Esophagus muscularis mucosa (tissue), 4 donors: ENCODE results near the gene PAF1. TPM values are rescaled to one million over a fixed set of nuclear protein-coding genes. Genes with fewer than 3 reads are reported as not detected.

Experiments used
- DNase-seq: peaks from one replicate; pipeline ENCODE4 v3.0.0-alpha.2; 2017; ENCODE audit errors: extremely low spot score
- H3K27ac ChIP-seq, 4 donors: fragments of 200-600 bp; sonication (generic); replicated peaks in 1 of 4; 1 replicate in 3 of 4; 2 replicates in 1 of 4; pipeline ENCODE4 v1.5.1; 2016 to 2019; ENCODE audit warnings: mild to moderate bottlenecking in 1 of 4
- H3K27me3 ChIP-seq, 4 donors: fragments of 200-600 bp; sonication (generic); one replicate each; pipeline versions ENCODE4 v1.5.1 to v1.6.0; 2016 to 2019
- H3K36me3 ChIP-seq, 4 donors: fragments of 200-600 bp; sonication (generic); one replicate each; pipeline ENCODE4 v1.5.1; 2016 to 2019
- H3K4me1 ChIP-seq, 4 donors: fragments of 200-600 bp; sonication (generic); one replicate each; pipeline ENCODE4 v1.5.1; 2016 to 2019
- H3K4me3 ChIP-seq, 4 donors: fragments of 200-600 bp; sonication (generic); 1 replicate in 2 of 4; 2 replicates in 2 of 4; pipeline ENCODE4 v1.5.1; 2016 to 2019; ENCODE audit warnings: mild to moderate bottlenecking in 4 of 4, moderate library complexity in 1 of 4
- H3K9me3 ChIP-seq, 4 donors: fragments of 200-600 bp; sonication (generic); 1 replicate in 3 of 4; 2 replicates in 1 of 4; pipeline ENCODE4 v1.5.1; 2016 to 2019
- EP300 ChIP-seq: sonication (generic); formaldehyde crosslinking; IDR thresholded peaks from one replicate; pipeline ENCODE4 v1.6.1; 2017; ENCODE audit warnings: antibody characterized with exemption
- POLR2A ChIP-seq: fragments of 450-650 bp; IDR thresholded peaks from one replicate; pipeline ENCODE4 v1.6.1; 2017; ENCODE audit warnings: antibody characterized with exemption, moderate library complexity, mild to moderate bottlenecking, low read depth
- POLR2AphosphoS5 ChIP-seq, 2 donors: sonication (generic); formaldehyde crosslinking; IDR thresholded peaks; one replicate each; pipeline ENCODE4 v1.6.1; 2017; ENCODE audit warnings: antibody characterized with exemption in 2 of 2
- WGBS: methylation state at CpG from one replicate; pipeline ENCODE4 v1.1.5; 2018; 5-methylcytosine and 5-hydroxymethylcytosine counted together
- intact Hi-C: fragments of 100-400 bp; cut with DNase I; formaldehyde crosslinking; loops from one replicate; pipeline ENCODE4 v1.15.1; 2023
- total RNA-seq, 4 donors: library from RNA; depleted of rRNA; stranded (reverse); fragments of >200 nt; gene quantifications; one replicate each; pipeline versions ENCODE4 v1.1.0 to v1.2.1, GENCODE V29; 2016
- TF ChIP-seq, protein P1 (sequence below), 3 experiments: fragments of 200-600 bp in 2 of 3; fragments of 450-650 bp in 1 of 3; sonication (generic) in 2 of 3; IDR thresholded peaks; one replicate each; pipeline ENCODE4 v1.5.1; 2017 to 2019; ENCODE audit warnings: antibody characterized with exemption in 3 of 3, mild to moderate bottlenecking in 2 of 3, moderate library complexity in 1 of 3

Gene PAF1
- total RNA-seq, 4 donors from 2014 or later, result 31.6 to 47.2 (median 41.5) TPM

DNA sequence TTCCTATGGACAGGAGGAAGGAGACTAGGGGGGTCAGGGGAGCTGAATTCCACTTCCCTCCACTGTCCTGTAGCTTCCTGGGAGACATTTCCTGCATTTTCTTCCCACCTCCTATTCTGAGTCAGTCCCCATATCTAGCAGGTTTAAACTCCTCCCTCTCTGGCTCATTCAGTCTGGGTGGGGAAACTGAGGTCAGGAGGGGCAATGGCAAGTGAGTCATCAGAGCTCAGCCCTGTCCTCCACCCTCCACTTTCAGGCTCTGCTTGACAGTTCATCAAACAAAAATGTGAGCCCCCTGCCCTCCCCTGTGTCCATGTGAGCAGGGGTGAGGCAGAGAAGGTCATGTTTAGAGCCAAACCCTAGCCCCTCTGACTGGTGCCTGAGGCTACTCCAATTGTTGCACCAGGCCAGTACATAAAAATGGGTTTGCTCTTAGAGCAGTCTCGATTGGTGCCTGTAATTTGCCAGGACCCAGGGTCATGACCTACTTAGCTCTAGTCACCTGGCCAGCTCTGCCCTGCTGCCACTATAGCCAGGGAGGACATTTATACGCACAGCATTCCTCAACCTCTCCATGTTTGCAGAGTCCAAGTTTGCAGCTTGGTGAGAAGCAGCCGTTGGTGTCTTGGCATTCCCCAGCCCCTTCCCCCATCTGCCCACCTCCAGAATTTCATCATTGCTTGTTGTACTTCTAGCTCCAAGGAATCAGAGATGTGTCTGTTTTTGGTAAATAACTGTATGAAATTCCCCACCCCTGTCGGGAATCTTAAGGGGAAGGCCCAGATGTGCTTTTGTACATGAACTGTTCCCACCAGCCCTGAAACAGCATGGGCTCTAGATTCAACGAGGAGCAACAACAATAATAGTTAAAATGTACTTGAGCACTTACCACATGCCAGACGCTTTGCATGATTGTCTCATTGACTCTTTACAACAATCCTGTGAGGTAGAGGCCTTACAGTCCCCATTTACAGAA is 27.9 kb downstream of the PAF1 start:
- intact Hi-C loops, result no loop called here
- peaks cover 27 to 53% (median 39%) of the 10 kb centered on the region in 4 donors for H3K4me1 ChIP-seq
- no peak overlapping the region for H3K4me3 ChIP-seq
- H3K27ac ChIP-seq, result peak overlapping the region; percentile 66 to 79 (median 72)
- H3K9me3 ChIP-seq, result no peaks in the 10 kb centered on the region
- peaks cover 25 to 91% (median 76%) of the 10 kb centered on the region in 4 donors for H3K36me3 ChIP-seq
- TF ChIP-seq POLR2AphosphoS5 (IDR thresholded peaks at IDR 0.05) (peak; percentile 14 to 23), POLR2A (no peak)
- H3K27me3 ChIP-seq, result no peaks in the 10 kb centered on the region
- no peak for DNase-seq
- 55% methylated on average over 4 of the region's 6 CpGs for WGBS

DNA sequence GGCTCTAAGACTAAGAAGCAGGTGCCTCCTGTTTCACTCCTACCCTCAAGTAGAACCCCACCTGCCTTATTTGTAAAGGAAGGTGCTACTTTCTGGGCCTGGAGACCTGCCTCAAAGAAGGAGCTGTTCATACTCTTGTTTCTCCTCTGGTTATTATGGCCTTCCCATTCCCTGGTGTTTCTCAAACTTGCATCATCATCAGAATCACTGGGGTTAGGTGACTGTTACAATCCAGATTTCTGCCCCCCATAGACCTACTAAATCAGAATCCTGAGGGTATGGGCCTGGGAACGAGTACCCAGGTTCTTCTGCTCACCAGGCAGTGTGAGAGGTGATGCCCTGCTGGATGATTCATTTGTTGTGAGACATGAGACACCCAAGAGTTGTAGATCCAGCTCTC is 30.3 kb downstream of the PAF1 start:
- Histone ChIP-seq H3K27me3 (no peaks in the 10 kb centered on the region), H3K4me3 (no peak overlapping the region), H3K9me3 (no peaks in the 10 kb centered on the region), H3K36me3 (peaks cover 47 to 94% (median 88%) of the 10 kb centered on the region in 4 donors), H3K27ac (peak overlapping the region in 3 of 4 donors; percentile 9 to 77 (median 68)), H3K4me1 (peaks cover 27 to 44% (median 36%) of the 10 kb centered on the region in 4 donors)
- DNase-seq, result no peak
- TF ChIP-seq POLR2AphosphoS5 (IDR thresholded peaks at IDR 0.05) (no peak), EP300 (no peak), POLR2A (no peak)
- TF ChIP-seq, protein P1, sequence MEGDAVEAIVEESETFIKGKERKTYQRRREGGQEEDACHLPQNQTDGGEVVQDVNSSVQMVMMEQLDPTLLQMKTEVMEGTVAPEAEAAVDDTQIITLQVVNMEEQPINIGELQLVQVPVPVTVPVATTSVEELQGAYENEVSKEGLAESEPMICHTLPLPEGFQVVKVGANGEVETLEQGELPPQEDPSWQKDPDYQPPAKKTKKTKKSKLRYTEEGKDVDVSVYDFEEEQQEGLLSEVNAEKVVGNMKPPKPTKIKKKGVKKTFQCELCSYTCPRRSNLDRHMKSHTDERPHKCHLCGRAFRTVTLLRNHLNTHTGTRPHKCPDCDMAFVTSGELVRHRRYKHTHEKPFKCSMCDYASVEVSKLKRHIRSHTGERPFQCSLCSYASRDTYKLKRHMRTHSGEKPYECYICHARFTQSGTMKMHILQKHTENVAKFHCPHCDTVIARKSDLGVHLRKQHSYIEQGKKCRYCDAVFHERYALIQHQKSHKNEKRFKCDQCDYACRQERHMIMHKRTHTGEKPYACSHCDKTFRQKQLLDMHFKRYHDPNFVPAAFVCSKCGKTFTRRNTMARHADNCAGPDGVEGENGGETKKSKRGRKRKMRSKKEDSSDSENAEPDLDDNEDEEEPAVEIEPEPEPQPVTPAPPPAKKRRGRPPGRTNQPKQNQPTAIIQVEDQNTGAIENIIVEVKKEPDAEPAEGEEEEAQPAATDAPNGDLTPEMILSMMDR (IDR thresholded peaks at IDR 0.05), result no peak
- intact Hi-C loops, result no loop called here
- no CpG with 5 or more reads among the region's 1 CpG for WGBS

DNA sequence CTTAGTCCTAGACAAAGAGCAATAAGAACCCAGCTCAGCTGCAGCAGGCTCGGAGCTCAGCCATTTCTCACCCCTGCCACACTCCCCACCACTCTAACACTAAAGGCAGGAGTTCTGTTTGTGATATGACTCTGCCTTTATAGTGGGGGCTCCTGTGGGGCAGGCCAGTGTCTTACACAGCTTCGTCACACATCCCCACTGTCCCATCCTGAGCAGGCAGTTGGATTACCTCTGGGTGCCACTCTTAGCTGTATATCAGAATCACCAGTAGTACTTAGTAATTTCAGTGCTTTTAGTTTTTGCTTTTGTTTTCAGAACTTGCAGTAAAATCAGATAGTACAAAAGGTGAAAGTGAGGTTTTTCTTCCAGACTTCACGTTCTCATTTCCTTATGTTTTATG is 31.9 kb downstream of the PAF1 start:
- peaks cover 22 to 29% (median 26%) of the 10 kb centered on the region in 4 donors for H3K4me1 ChIP-seq
- no peaks in the 10 kb centered on the region for H3K27me3 ChIP-seq
- no peak overlapping the region for H3K4me3 ChIP-seq
- DNase-seq, result no peak
- peaks cover 53 to 100% (median 98%) of the 10 kb centered on the region in 4 donors for H3K36me3 ChIP-seq
- no peaks in the 10 kb centered on the region for H3K9me3 ChIP-seq
- no peak overlapping the region for H3K27ac ChIP-seq
- intact Hi-C loops, result no loop called here
- WGBS, result 96% methylated on average over 3 of the region's 3 CpGs
- TF ChIP-seq EP300 (no peak), POLR2A (no peak), POLR2AphosphoS5 (IDR thresholded peaks at IDR 0.05) (no peak)
- TF ChIP-seq, protein P1 (IDR thresholded peaks at IDR 0.05), result no peak

DNA sequence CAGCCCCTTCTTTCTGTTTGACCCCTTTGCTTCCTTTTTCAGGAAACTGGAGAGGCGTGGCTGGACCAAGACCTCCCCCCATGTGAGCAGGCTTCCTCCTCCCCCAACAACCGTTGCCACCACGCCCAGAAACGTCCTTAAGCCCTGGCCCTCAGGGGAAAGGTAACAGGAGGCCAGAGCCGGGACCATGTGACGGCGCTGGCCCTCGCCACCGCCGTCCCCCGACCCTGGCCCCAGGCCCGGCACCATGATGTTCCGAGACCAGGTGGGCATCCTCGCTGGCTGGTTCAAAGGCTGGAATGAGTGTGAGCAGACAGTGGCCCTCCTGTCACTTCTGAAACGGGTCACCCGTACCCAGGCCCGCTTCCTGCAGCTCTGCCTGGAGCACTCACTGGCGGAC is 34.3 kb downstream of the PAF1 start:
- no peak overlapping the region for H3K4me3 ChIP-seq
- no peak for DNase-seq
- intact Hi-C loops, result no loop called here
- H3K27me3 ChIP-seq, result no peaks in the 10 kb centered on the region
- TF ChIP-seq EP300, result no peak
- no peak for TF ChIP-seq POLR2AphosphoS5 (IDR thresholded peaks at IDR 0.05)
- no peak for TF ChIP-seq POLR2A
- TF ChIP-seq, protein P1 (IDR thresholded peaks at IDR 0.05), result no peak
- H3K9me3 ChIP-seq, result no peaks in the 10 kb centered on the region
- no peak overlapping the region for H3K27ac ChIP-seq
- H3K4me1 ChIP-seq, result peaks cover 0 to 18% (median 13%) of the 10 kb centered on the region in 4 donors
- 84% methylated on average over 6 of the region's 18 CpGs for WGBS
- peaks cover 56 to 96% (median 92%) of the 10 kb centered on the region in 4 donors for H3K36me3 ChIP-seq

DNA sequence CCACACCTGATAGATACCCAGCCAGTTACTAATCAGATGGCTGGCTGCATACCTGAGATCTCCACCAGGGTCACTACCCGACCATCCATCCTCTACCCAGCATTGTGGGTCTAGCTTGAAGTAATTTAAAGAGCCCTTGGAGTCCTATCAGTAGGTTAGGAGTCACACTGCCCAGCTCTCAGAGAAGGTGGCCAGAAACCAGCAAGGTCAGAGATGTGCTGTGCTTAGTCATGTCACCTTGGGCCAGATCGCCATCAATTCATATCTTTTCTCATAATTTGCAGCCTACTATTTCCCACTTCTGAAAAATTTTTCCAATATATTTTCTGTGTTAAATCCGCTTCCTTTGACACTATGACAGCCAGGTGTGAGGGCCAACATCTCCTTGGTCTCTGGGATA is 34.8 kb downstream of the PAF1 start:
- peaks cover 59 to 93% (median 88%) of the 10 kb centered on the region in 4 donors for H3K36me3 ChIP-seq
- H3K27ac ChIP-seq, result no peak overlapping the region
- no peaks in the 10 kb centered on the region for H3K27me3 ChIP-seq
- no peaks in the 10 kb centered on the region for H3K9me3 ChIP-seq
- WGBS, result 77% methylated on average over 3 of the region's 3 CpGs
- H3K4me3 ChIP-seq, result no peak overlapping the region
- peaks cover 0 to 21% (median 15%) of the 10 kb centered on the region in 4 donors for H3K4me1 ChIP-seq
- no peak for TF ChIP-seq POLR2AphosphoS5 (IDR thresholded peaks at IDR 0.05)
- no peak for TF ChIP-seq POLR2A
- TF ChIP-seq, protein P1 (IDR thresholded peaks at IDR 0.05), result no peak
- no peak for TF ChIP-seq EP300
- DNase-seq, result no peak
- intact Hi-C loops, result no loop called here
